ENCODE data around the gene SLC44A3. TPM values are rescaled to one million over a fixed set of nuclear protein-coding genes. Genes with fewer than 3 reads are reported as not detected.

Gene SLC44A3
- total and polyA plus RNA-seq, 12 donors = 4.2 to 26.2 (median 9.5) TPM

GRCh38 chr1:94851571-94851970 lies 31.4 kb downstream of the SLC44A3 start:
- 65 to 93% (median 83%) methylated on average over 1 of the region's 1 CpG for WGBS, 4 donors
- DNase-seq = no peak
- H3K9me3 ChIP-seq (replicated peaks in 1 of 3) = no peaks in the 10 kb centered on the region
- no peak overlapping the region for H3K27ac ChIP-seq
- intact Hi-C loops (cut with DNase I) = loop anchor here (5.0 to 10.0 kb wide), 2 partner anchors 73 to 191 kb away; partner anchors contain the start of gene CNN3 (in 1 of the 2)
- H3K36me3 ChIP-seq (replicated peaks in 1 of 2) = no peaks in the 10 kb centered on the region
- H3K4me1 ChIP-seq (replicated peaks in 1 of 2) = peaks cover 0 to 10% of the 10 kb centered on the region in 2 donors
- H3K4me3 ChIP-seq = no peak overlapping the region
- no peaks in the 10 kb centered on the region for H3K27me3 ChIP-seq
- TF ChIP-seq CTCF (IDR thresholded peaks at IDR 0.05) (no peak), POLR2A (IDR thresholded peaks at IDR 0.05) (no peak)

GRCh38 chr1:94852788-94853187 lies 32.6 kb downstream of the SLC44A3 start:
- H3K9me3 ChIP-seq (replicated peaks in 1 of 3) = no peaks in the 10 kb centered on the region

GRCh38 chr1:94854458-94855306 lies 34.5 kb downstream of the SLC44A3 start:
- Histone ChIP-seq H3K4me1 (replicated peaks in 1 of 2) (peaks cover 0 to 13% of the 10 kb centered on the region in 2 donors), H3K27me3 (no peaks in the 10 kb centered on the region), H3K27ac (peak overlapping the region in 4 of 5 donors; percentile 19 to 92 (median 78)), H3K36me3 (replicated peaks in 1 of 2) (no peaks in the 10 kb centered on the region), H3K4me3 (peak overlapping the region in 2 of 4 donors; percentile 44 to 58), H3K9me3 (replicated peaks in 1 of 3) (no peaks in the 10 kb centered on the region)
- DNase-seq = peak; percentile 88 to 97 (median 93)
- peak; percentile 84 to 99 (median 95) for TF ChIP-seq CTCF (IDR thresholded peaks at IDR 0.05)
- no peak for TF ChIP-seq POLR2A (IDR thresholded peaks at IDR 0.05)
- intact Hi-C loops (cut with DNase I) = loop anchor here (5.0 to 10.0 kb wide), 2 partner anchors 70 to 188 kb away; partner anchors contain the start of gene CNN3 (in 1 of the 2)
- 11 to 21% (median 13%) methylated on average over 10 to 21 of the region's 21 CpGs for WGBS, 4 donors

More at GRCh38 chr1:94852788-94853187, 32.6 kb downstream of the SLC44A3 start:
- TF ChIP-seq POLR2A (IDR thresholded peaks at IDR 0.05) = no peak
- peak in 1 of 6 experiments; percentile 4 for TF ChIP-seq CTCF (IDR thresholded peaks at IDR 0.05)
- no peak for DNase-seq
- H3K27ac ChIP-seq = no peak overlapping the region
- no peaks in the 10 kb centered on the region for H3K36me3 ChIP-seq (replicated peaks in 1 of 2)
- no peak overlapping the region for H3K4me3 ChIP-seq
- no peaks in the 10 kb centered on the region for H3K27me3 ChIP-seq
- H3K4me1 ChIP-seq (replicated peaks in 1 of 2) = peaks cover 0 to 10% of the 10 kb centered on the region in 2 donors
- intact Hi-C loops (cut with DNase I) = loop anchor here (2.0 to 10.0 kb wide), 3 partner anchors 72 to 190 kb away; partner anchors contain the start of gene CNN3 (in 1 of the 2)
- 71 to 82% (median 80%) methylated on average over 2 of the region's 2 CpGs for WGBS, 4 donors

GRCh38 chr1:94855307-94855700 lies 35.1 kb downstream of the SLC44A3 start:
- peaks cover 0 to 19% of the 10 kb centered on the region in 2 donors for H3K4me1 ChIP-seq (replicated peaks in 1 of 2)
- no peak for TF ChIP-seq POLR2A (IDR thresholded peaks at IDR 0.05)
- TF ChIP-seq CTCF (IDR thresholded peaks at IDR 0.05) = no peak
- H3K4me3 ChIP-seq = no peak overlapping the region

More at GRCh38 chr1:94855307-94855700, 35.1 kb downstream of the SLC44A3 start:
- WGBS, 4 donors = 39 to 78% (median 61%) methylated on average over 2 of the region's 2 CpGs
- intact Hi-C loops (cut with DNase I) = loop anchor here in 1 of 2 donors (10.0 kb wide), 1 partner anchor 69 kb away; the partner anchor contains the start of gene CNN3
- H3K27me3 ChIP-seq = no peaks in the 10 kb centered on the region
- no peak for DNase-seq
- no peaks in the 10 kb centered on the region for H3K36me3 ChIP-seq (replicated peaks in 1 of 2)
- peak overlapping the region in 3 of 5 donors; percentile 71 to 92 (median 85) for H3K27ac ChIP-seq
- H3K9me3 ChIP-seq (replicated peaks in 1 of 3) = no peaks in the 10 kb centered on the region

All from adrenal gland (tissue), 12 donors.